ENCODE results near the gene PLCB4.

Gene PLCB4

GRCh38 chr20:9281803-9282202, 212.9 kb downstream of the PLCB4 start:
- no peak for FAIRE-seq

GRCh38 chr20:9285617-9286016, 216.7 kb downstream of the PLCB4 start:
- no peak for FAIRE-seq

GRCh38 chr20:9286501-9287461, 217.9 kb downstream of the PLCB4 start:
- FAIRE-seq: no peak

- no peak for FAIRE-seq
Observed at GRCh38 chr20:9287826-9288225, 218.9 kb downstream of the PLCB4 start.

GRCh38 chr20:9290331-9290730, 221.4 kb downstream of the PLCB4 start:
- FAIRE-seq: no peak

- no peak for FAIRE-seq
Observed at GRCh38 chr20:9293145-9293544, 224.3 kb downstream of the PLCB4 start.

- no peak for FAIRE-seq
Observed at GRCh38 chr20:9294041-9294440, 225.2 kb downstream of the PLCB4 start.

GRCh38 chr20:9298906-9299305, 230.0 kb downstream of the PLCB4 start:
- peak; percentile 55 for FAIRE-seq

GRCh38 chr20:9300080-9300479, 231.2 kb downstream of the PLCB4 start:
- no peak for FAIRE-seq

- FAIRE-seq: no peak
Observed at GRCh38 chr20:9300534-9300933, 231.6 kb downstream of the PLCB4 start.

GRCh38 chr20:9301129-9302090, 232.5 kb downstream of the PLCB4 start:
- no peak for FAIRE-seq

GRCh38 chr20:9302091-9302462, 233.2 kb downstream of the PLCB4 start:
- FAIRE-seq: no peak

GRCh38 chr20:9306521-9306920, 237.6 kb downstream of the PLCB4 start:
- no peak for FAIRE-seq

GRCh38 chr20:9308056-9308455, 239.2 kb downstream of the PLCB4 start:
- no peak for FAIRE-seq

- FAIRE-seq: no peak
Observed at GRCh38 chr20:9311132-9311531, 242.2 kb downstream of the PLCB4 start.

GRCh38 chr20:9319687-9320384, 250.9 kb downstream of the PLCB4 start:
- FAIRE-seq: peak; percentile 90

- peak; percentile 84 for FAIRE-seq
Observed at GRCh38 chr20:9321007-9321406, 252.1 kb downstream of the PLCB4 start.

- no peak for FAIRE-seq
Observed at GRCh38 chr20:9322661-9323060, 253.8 kb downstream of the PLCB4 start.

- no peak for FAIRE-seq
Observed at GRCh38 chr20:9323622-9324021, 254.7 kb downstream of the PLCB4 start.

GRCh38 chr20:9329355-9330101, 260.6 kb downstream of the PLCB4 start:
- FAIRE-seq: no peak

GRCh38 chr20:9330151-9330550, 261.3 kb downstream of the PLCB4 start:
- no peak for FAIRE-seq
